AG04449 (cell line): ENCODE measurements around the gene TMSB4X.

Source experiments
- CTCF ChIA-PET: fragments of 350-600 bp; formaldehyde crosslinking; extraction: SDS; loops from one replicate; lab custom pipeline; 2021; ENCODE audit warnings: antibody characterized with exemption; lab: Yijun Ruan, JAX
- POLR2A ChIA-PET: fragments of 400-600, 350-600 bp; formaldehyde crosslinking; extraction: SDS; loops from one replicate; lab custom pipeline; 2020; ENCODE audit warnings: antibody characterized with exemption, inconsistent platforms; lab: Yijun Ruan, JAX
- DNase-seq: peaks from one replicate; pipeline ENCODE4 v3.0.0-alpha.2; 2010; ENCODE audit warnings: low read depth, low spot score
- H3K4me3 ChIP-seq: 2 replicates; pipeline ENCODE4 v1.5.1; 2011; ENCODE audit warnings: low read depth, mild to moderate bottlenecking, control low read depth, low read length
- CTCF ChIP-seq: IDR thresholded peaks from one replicate; pipeline ENCODE4 v1.5.1; 2011; ENCODE audit warnings: mild to moderate bottlenecking, moderate library complexity, low read length, control low read depth, inconsistent platforms; ENCODE audit not compliant: insufficient read depth; ENCODE audit errors: missing control alignments

The TMSB4X gene

DNA sequence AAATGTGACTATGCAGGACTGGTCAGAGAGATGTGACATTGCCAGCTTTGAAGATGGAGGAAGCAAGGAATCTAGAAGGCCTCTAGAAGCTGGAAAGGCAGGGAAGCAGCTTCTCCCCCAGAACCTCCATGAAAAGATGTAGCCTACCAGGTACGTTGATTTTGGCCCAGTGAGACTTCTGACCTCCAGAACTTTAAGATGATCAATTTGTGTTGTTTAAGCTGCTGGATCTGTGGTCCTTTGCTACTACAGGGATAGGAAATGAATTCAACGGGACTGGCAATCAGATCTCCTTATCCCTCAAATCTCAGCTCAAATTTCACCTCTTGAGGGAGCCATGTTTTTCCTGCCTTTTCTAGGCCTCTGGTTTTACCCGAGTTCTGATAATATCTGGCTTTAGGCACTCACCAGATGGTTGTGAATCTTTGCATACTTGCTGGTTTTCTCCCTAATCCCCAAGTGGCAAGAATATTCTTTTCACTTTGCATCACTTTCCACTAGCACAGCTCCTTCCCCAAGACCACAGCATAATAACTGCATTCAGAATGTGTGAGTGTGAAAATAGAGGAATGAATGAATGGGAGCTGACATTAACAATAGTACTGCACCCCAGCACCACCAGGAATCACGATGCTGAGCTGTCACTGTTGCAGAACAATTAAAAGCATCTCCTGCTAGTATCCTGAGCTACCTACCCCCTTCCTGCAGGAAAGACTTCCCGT lies 25.5 kb upstream of the TMSB4X start:
- POLR2A ChIA-PET = interaction anchor here (0.6 to 2.9 kb wide), 3 partner anchors 26 to 538 kb away, joined by 3 to 21 read pairs (median 16); partner anchors contain the start of gene TMSB4X
- peak overlapping the region; percentile 23; the same call in 1 of the 2 replicates for H3K4me3 ChIP-seq
- no peak for TF ChIP-seq CTCF
- peak; percentile 71 for DNase-seq
- CTCF ChIA-PET = interaction anchor here (0.8 to 1.6 kb wide), 6 partner anchors 26 to 1080 kb away, joined by 3 to 5 read pairs (median 3); partner anchors contain the start of gene GEMIN8

DNA sequence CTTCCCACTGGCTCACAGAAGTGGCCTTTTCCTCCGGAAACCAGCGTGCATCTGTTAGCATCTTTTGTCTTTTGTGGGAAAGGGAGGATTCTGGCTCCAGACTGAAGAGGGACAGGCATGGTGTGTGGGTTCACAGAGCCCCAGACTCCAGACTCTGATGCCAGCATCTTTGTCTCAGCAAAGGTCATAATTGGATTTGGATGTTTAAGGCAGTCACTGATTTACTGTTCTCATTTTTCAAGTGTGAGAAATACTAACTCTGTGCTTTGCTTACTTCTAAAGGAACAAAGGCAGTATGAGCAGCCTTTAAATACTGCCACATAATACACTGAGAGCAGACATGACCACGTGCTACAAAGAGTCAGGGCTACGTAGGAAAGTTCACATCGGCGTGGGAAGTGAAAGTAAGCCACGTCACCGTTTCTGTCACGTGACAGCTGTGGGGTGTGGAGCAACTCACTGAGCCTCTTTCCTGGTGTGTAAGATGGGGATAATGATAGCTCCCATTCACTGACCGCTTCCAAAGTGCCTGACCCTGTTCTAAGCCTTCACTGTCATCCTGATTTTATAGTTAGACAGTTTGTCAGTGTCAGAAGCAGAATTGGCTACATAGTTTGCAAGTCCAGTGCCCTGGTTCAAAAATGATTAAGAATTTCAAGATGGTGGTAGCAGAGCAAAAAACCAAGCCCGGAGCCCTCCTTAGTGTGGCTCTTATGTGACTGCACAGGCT lies 24.8 kb upstream of the TMSB4X start:
- no peak for TF ChIP-seq CTCF
- POLR2A ChIA-PET = interaction anchor here (0.5 to 2.9 kb wide), 4 partner anchors 25 to 537 kb away, joined by 3 to 21 read pairs (median 10); partner anchors contain the start of gene TMSB4X
- DNase-seq = peak; percentile 77

GRCh38 chrX:12950851-12951594 lies 23.9 kb upstream of the TMSB4X start:
- ChIA-PET POLR2A (interaction anchor here (0.5 to 2.9 kb wide), 2 partner anchors 27 to 121 kb away, joined by 3 to 16 read pairs; no protein-coding TSS in a partner anchor), CTCF (interaction anchor here (1.0 to 1.3 kb wide), 2 partner anchors 19 to 21 kb away, joined by 3 read pairs; no protein-coding TSS in a partner anchor)
- TF ChIP-seq CTCF = peak; percentile 15
- no peak for DNase-seq
- no peak overlapping the region for H3K4me3 ChIP-seq

More for the DNA sequence above, 24.8 kb upstream of the TMSB4X start:
- H3K4me3 ChIP-seq = peak overlapping the region; percentile 23
- CTCF ChIA-PET = interaction anchor here (1.0 to 1.6 kb wide), 6 partner anchors 20 to 1079 kb away, joined by 3 to 5 read pairs (median 3); partner anchors contain the start of gene GEMIN8

GRCh38 chrX:12951595-12951975 lies 23.3 kb upstream of the TMSB4X start:
- no peak for DNase-seq
- H3K4me3 ChIP-seq = no peak overlapping the region
- ChIA-PET CTCF (no interaction called here), POLR2A (interaction anchor here (2.9 kb wide), 1 partner anchor 27 kb away, joined by 16 read pairs; no protein-coding TSS in a partner anchor)
- no peak for TF ChIP-seq CTCF

DNA sequence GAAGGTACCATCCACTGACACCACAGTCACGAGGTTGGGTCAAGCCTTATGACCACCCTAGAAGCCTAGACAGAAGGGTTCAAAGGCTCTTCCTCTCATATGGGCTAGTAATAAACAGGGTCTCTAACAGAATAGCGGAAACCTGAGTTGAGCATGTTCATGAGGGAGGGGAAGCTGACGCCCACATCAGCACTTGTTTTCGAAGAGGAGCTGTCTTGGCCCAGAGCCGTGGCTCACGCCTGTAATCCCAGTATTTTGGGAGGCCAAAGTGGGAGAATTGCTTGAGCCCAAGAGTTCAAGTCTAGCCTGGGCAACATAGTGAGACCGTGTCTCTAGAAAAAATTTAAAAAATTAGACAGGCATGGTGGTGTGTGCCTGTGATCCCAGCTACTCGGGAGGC lies 21.5 kb upstream of the TMSB4X start:
- POLR2A ChIA-PET = no interaction called here
- no peak for DNase-seq
- CTCF ChIA-PET = interaction anchor here (1.3 kb wide), 1 partner anchor 21 kb away, joined by 3 read pairs; no protein-coding TSS in a partner anchor
- no peak for TF ChIP-seq CTCF
- H3K4me3 ChIP-seq = no peak overlapping the region
